NB4 (cell line): ENCODE measurements around the gene KRT82.
"Not testable (repeated sequence)": the region's sequence is repeated elsewhere in the genome, so short reads cannot be mapped to it uniquely, and the experiment has no call there.

ENCODE experiments used
- DNase-seq: peaks from one replicate; pipeline ENCODE4 v3.0.0; 2010; ENCODE audit warnings: low read depth
- H3K4me3 ChIP-seq: one replicate; pipeline ENCODE4 v1.5.1; 2011; ENCODE audit warnings: mild to moderate bottlenecking, low read depth, low read length, moderate library complexity
- MAX ChIP-seq: IDR thresholded peaks from 2 replicates; pipeline ENCODE4 v1.6.1; 2011; ENCODE audit warnings: low read depth, low read length
- MYC ChIP-seq: IDR thresholded peaks from 2 replicates; pipeline ENCODE4 v1.6.1; 2011; ENCODE audit warnings: low read depth, low read length
- POLR2A ChIP-seq: IDR thresholded peaks from 2 replicates; pipeline ENCODE4 v1.6.1; 2011; ENCODE audit warnings: mild to moderate bottlenecking; ENCODE audit not compliant: insufficient read length; ENCODE audit errors: extremely low read depth
- TF ChIP-seq, protein P1 (sequence below): IDR thresholded peaks from one replicate; pipeline ENCODE4 v1.5.1; 2012; ENCODE audit warnings: low read depth, low read length

The KRT82 gene

GRCh38 chr12:52405922-52406385 lies at the start of gene KRT82:
Gene KRT82 (minus strand): TSS chr12:52406335. CDS start chr12:52406277, 58 bp downstream.
- H3K4me3 ChIP-seq, result no peak within 1 kb of the TSS
- no peak for TF ChIP-seq POLR2A
- TF ChIP-seq MAX, result no peak
- TF ChIP-seq, protein P1, sequence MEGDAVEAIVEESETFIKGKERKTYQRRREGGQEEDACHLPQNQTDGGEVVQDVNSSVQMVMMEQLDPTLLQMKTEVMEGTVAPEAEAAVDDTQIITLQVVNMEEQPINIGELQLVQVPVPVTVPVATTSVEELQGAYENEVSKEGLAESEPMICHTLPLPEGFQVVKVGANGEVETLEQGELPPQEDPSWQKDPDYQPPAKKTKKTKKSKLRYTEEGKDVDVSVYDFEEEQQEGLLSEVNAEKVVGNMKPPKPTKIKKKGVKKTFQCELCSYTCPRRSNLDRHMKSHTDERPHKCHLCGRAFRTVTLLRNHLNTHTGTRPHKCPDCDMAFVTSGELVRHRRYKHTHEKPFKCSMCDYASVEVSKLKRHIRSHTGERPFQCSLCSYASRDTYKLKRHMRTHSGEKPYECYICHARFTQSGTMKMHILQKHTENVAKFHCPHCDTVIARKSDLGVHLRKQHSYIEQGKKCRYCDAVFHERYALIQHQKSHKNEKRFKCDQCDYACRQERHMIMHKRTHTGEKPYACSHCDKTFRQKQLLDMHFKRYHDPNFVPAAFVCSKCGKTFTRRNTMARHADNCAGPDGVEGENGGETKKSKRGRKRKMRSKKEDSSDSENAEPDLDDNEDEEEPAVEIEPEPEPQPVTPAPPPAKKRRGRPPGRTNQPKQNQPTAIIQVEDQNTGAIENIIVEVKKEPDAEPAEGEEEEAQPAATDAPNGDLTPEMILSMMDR, result no peak
- no peak for TF ChIP-seq MYC
- DNase-seq, result no peak

DNA sequence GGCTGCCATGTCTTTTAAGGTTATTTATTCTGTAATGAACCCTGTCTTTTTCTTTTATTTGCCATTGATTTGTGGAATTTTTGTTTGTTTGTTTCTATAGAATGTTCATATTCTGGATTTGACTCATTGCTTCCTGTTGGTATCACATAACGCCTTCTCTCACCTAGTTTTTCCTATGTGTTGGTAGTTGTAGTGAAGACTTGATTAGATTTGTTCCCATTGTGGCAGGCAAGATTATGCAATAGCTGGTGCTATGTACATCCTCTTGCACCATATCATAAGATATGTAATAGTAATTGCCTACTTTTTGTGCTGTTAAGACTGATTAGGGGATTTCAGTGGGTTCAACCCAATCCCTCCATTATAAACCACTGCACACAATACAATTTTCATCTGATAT lies 49.7 kb upstream of the KRT82 start:
- no peak for TF ChIP-seq POLR2A
- TF ChIP-seq, protein P1, result no peak
- DNase-seq, result peak; percentile 29
- H3K4me3 ChIP-seq, result no peak overlapping the region

GRCh38 chr12:52454411-52455201 lies 48.5 kb upstream of the KRT82 start:
- DNase-seq, result no peak

GRCh38 chr12:52452101-52452500 lies 46.0 kb upstream of the KRT82 start, which contains the start of gene KRT6B:
Gene KRT6B (minus strand): TSS chr12:52452146. CDS start chr12:52452078, 68 bp downstream.
- DNase-seq, result no peak
- TF ChIP-seq, protein P1, result no peak
- TF ChIP-seq POLR2A, result no peak
- no peak for TF ChIP-seq MAX
- no peak for TF ChIP-seq MYC
- H3K4me3 ChIP-seq, result no peak within 1 kb of the TSS

More at GRCh38 chr12:52454411-52455201, 48.5 kb upstream of the KRT82 start:
- TF ChIP-seq, protein P1, result no peak
- TF ChIP-seq POLR2A (no peak), MYC (no peak), MAX (no peak)
- no peak overlapping the region for H3K4me3 ChIP-seq

GRCh38 chr12:52448228-52448627 lies 42.1 kb upstream of the KRT82 start:
- no peak for DNase-seq
- H3K4me3 ChIP-seq, result no peak overlapping the region
- TF ChIP-seq POLR2A (no peak), MYC (no peak), MAX (no peak)
- TF ChIP-seq, protein P1, result no peak

GRCh38 chr12:52447196-52447595 lies 41.1 kb upstream of the KRT82 start:
- DNase-seq, H3K4me3 ChIP-seq: not testable (repeated sequence)
